Large intestine (tissue), 3 donors: ENCODE data around the gene ZNF785. TPM values are rescaled to one million over a fixed set of nuclear protein-coding genes. Genes with fewer than 3 reads are reported as not detected.

Experiments used
- DNase-seq, 2 donors: peaks; one replicate each; pipeline versions ENCODE4 v3.0.0 to v3.0.0-alpha.2; 2013
- H3K27ac ChIP-seq: one replicate; pipeline ENCODE4 v1.5.1; 2013; ENCODE audit warnings: low read length
- H3K27me3 ChIP-seq: 2 replicates; pipeline ENCODE4 v1.6.1; 2013; ENCODE audit warnings: low read length; ENCODE audit not compliant: control insufficient read depth, insufficient read depth
- H3K36me3 ChIP-seq: 2 replicates; pipeline ENCODE4 v1.6.1; 2013; ENCODE audit warnings: low read length; ENCODE audit not compliant: control insufficient read depth, insufficient read depth
- H3K4me1 ChIP-seq: one replicate; pipeline ENCODE4 v1.6.1; 2013; ENCODE audit warnings: low read length; ENCODE audit not compliant: control insufficient read depth, insufficient read depth
- H3K4me3 ChIP-seq: one replicate; pipeline ENCODE4 v1.5.1; 2013; ENCODE audit warnings: low read length
- H3K9me3 ChIP-seq: one replicate; pipeline ENCODE4 v1.6.1; 2013; ENCODE audit warnings: mild to moderate bottlenecking, low read depth, low read length, moderate library complexity; ENCODE audit not compliant: control insufficient read depth
- WGBS: methylation state at CpG from one replicate; pipeline ENCODE4 v1.1.5; 2013; ENCODE audit warnings: low lambda C conversion rate; ENCODE audit not compliant: insufficient coverage; 5-methylcytosine and 5-hydroxymethylcytosine counted together
- polyA plus RNA-seq: library from polyadenylated mRNA; unstranded; fragments of 120-200 nt; gene quantifications from one replicate; pipeline ENCODE4 v1.2.1, GENCODE V29; 2013

ZNF785 gene
- polyA plus RNA-seq, 1 donor: 22.7 TPM

- WGBS: no CpG with 5 or more reads among the region's 57 CpGs
- no peak for DNase-seq
- Histone ChIP-seq H3K27ac (peak overlapping the region; percentile 95), H3K36me3 (peaks cover 25% of the 10 kb centered on the region), H3K9me3 (peaks cover 4% of the 10 kb centered on the region), H3K4me3 (no peak overlapping the region), H3K27me3 (no peaks in the 10 kb centered on the region), H3K4me1 (peaks cover 41% of the 10 kb centered on the region)
These were observed 53.0 kb downstream of the ZNF785 start for GRCh38 chr16:30532285-30533145.

Other genes with a start within 250 kb of the ZNF785 start
- 43.5 TPM for gene CD2BP2, start 230.4 kb downstream of the ZNF785 start, polyA plus RNA-seq
- gene TBC1D10B, start 215.2 kb downstream of the ZNF785 start, polyA plus RNA-seq: 41.5 TPM
- gene MYL11, start 210.9 kb downstream of the ZNF785 start, polyA plus RNA-seq: 14.6 TPM
- 5.4 TPM for gene SEPTIN1, start 203.1 kb downstream of the ZNF785 start, polyA plus RNA-seq
- 6.4 TPM for gene ZNF48, start 190.3 kb downstream of the ZNF785 start, polyA plus RNA-seq
- gene ZNF771, start 178.1 kb downstream of the ZNF785 start, polyA plus RNA-seq: 4.0 TPM
- gene DCTPP1, start 155.7 kb downstream of the ZNF785 start, polyA plus RNA-seq: 41.6 TPM
- gene SEPHS2, start 139.8 kb downstream of the ZNF785 start, polyA plus RNA-seq: 85.3 TPM
- gene ITGAL, start 113.0 kb downstream of the ZNF785 start, polyA plus RNA-seq: 3.8 TPM
- 53.1 TPM for gene ZNF768, start 59.1 kb downstream of the ZNF785 start, polyA plus RNA-seq
- 9.4 TPM for gene ZNF747, start 50.8 kb downstream of the ZNF785 start, polyA plus RNA-seq
- 21.2 TPM for gene ZNF764, start 27.3 kb downstream of the ZNF785 start, polyA plus RNA-seq
- gene ZNF688, start 14.0 kb downstream of the ZNF785 start, polyA plus RNA-seq: 15.8 TPM
- gene ZNF689, start 24.7 kb upstream of the ZNF785 start, polyA plus RNA-seq: 8.6 TPM
- 35.0 TPM for gene PRR14, start 65.3 kb upstream of the ZNF785 start, polyA plus RNA-seq
- 97.6 TPM for gene FBRS, start 72.7 kb upstream of the ZNF785 start, polyA plus RNA-seq
- gene SRCAP, start 113.5 kb upstream of the ZNF785 start, polyA plus RNA-seq: 36.8 TPM
- gene PHKG2, start 162.7 kb upstream of the ZNF785 start, polyA plus RNA-seq: 38.2 TPM
- gene CFAP119, start 176.4 kb upstream of the ZNF785 start, polyA plus RNA-seq: 4.2 TPM
- gene RNF40, start 176.6 kb upstream of the ZNF785 start, polyA plus RNA-seq: 84.5 TPM
- gene ZNF629, start 201.5 kb upstream of the ZNF785 start, polyA plus RNA-seq: 15.4 TPM